Measurements from ENCODE around the gene ZNF519. TPM values are rescaled to one million over a fixed set of nuclear protein-coding genes. Genes with fewer than 3 reads are reported as not detected.

The ZNF519 gene
- total RNA-seq = 1.9 and 4.6 TPM in 2 replicates

GRCh38 chr18:14132271-14132700, at the start of gene ZNF519:
TSS of gene ZNF519 (minus strand) at chr18:14132435. CDS start at chr18:14132277, 158 bp downstream.

Other genes with a start within 250 kb of the ZNF519 start
- not detected in 2 replicates for gene MC2R, start 216.9 kb downstream of the ZNF519 start, total RNA-seq